HFF-Myc (cell line): ENCODE measurements around the gene WNT11.

Experiments
- DNase-seq: peaks from one replicate; pipeline ENCODE4 v3.0.0-alpha.2; 2011; ENCODE audit warnings: low read depth; ENCODE audit errors: extremely low read depth
- H3K4me3 ChIP-seq: replicated peaks from 2 replicates; pipeline ENCODE4 v1.5.1; 2011; ENCODE audit warnings: low read depth, mild to moderate bottlenecking, control low read depth, low read length
- TF ChIP-seq, protein P1 (sequence below): IDR thresholded peaks from 2 replicates; pipeline ENCODE4 v1.5.1; 2012; ENCODE audit warnings: mild to moderate bottlenecking, low read depth, low read length, control low read depth; ENCODE audit errors: missing control alignments

WNT11 gene

GRCh38 chr11:76197332-76197731, 9.0 kb downstream of the WNT11 start:
- H3K4me3 ChIP-seq, result no peak overlapping the region
- TF ChIP-seq, protein P1, sequence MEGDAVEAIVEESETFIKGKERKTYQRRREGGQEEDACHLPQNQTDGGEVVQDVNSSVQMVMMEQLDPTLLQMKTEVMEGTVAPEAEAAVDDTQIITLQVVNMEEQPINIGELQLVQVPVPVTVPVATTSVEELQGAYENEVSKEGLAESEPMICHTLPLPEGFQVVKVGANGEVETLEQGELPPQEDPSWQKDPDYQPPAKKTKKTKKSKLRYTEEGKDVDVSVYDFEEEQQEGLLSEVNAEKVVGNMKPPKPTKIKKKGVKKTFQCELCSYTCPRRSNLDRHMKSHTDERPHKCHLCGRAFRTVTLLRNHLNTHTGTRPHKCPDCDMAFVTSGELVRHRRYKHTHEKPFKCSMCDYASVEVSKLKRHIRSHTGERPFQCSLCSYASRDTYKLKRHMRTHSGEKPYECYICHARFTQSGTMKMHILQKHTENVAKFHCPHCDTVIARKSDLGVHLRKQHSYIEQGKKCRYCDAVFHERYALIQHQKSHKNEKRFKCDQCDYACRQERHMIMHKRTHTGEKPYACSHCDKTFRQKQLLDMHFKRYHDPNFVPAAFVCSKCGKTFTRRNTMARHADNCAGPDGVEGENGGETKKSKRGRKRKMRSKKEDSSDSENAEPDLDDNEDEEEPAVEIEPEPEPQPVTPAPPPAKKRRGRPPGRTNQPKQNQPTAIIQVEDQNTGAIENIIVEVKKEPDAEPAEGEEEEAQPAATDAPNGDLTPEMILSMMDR, result no peak
- DNase-seq, result no peak

GRCh38 chr11:76196849-76197248, 9.5 kb downstream of the WNT11 start:
- TF ChIP-seq, protein P1, result no peak
- no peak for DNase-seq
- H3K4me3 ChIP-seq, result no peak overlapping the region

DNA sequence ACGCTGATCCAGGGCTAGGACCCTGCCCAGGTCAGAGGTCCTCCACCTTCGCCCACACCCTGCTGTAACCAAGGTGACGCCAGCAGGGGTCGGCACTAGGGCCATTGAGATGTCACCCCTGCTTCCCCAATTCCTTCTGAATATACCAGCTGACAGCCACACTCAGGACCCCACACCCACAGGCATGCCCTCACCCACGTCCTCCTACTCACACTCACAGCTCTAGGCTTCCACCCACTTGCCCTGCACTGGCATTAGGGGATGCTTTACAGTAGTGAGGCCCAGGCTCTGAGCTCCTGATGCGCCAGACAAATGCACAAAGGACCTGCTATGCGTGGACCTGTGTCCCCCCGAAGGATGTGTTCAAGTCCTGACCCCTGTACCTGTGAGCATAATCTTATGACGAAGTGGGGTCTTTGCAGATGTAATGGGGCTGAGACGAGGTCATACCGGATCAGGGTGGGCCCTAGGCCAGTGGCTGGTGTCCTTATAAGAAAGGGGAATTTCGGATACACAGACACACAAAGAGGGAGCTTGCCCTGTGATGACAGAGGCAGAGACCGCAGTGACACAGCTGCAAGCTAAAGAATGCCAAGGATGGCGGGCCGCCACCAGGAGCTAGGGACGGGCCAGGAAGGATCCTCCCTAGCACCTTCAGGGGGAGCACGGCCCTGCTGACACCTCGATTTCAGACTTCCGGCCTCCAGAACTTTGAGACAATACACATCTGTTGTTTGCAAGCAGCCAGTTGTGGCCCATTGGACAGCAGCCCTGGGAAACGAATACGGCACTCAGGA, 11.2 kb downstream of the WNT11 start:
- no peak overlapping the region for H3K4me3 ChIP-seq
- no peak for DNase-seq
- TF ChIP-seq, protein P1, result no peak

DNA sequence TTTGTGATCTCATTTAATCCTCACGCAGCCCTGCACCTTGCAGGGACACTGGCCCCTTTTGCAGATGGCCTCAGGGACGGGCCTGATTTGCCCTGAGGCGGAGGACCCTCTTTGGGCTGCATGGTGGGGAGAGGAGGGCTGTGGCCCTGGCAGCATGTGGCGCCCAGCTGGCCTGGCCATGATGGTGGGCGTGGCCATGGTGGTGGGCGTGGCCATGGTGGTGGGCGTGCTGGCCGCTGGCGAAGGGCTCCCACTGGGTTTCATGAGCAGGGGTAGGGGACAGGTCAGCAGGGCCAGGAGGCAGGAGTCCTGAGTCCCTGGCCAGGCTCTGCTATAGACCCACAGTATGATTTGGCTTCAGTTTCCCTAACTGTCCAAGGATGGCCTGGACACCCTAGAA, 13.1 kb downstream of the WNT11 start:
- DNase-seq, result no peak
- H3K4me3 ChIP-seq, result no peak overlapping the region
- TF ChIP-seq, protein P1, result no peak

DNA sequence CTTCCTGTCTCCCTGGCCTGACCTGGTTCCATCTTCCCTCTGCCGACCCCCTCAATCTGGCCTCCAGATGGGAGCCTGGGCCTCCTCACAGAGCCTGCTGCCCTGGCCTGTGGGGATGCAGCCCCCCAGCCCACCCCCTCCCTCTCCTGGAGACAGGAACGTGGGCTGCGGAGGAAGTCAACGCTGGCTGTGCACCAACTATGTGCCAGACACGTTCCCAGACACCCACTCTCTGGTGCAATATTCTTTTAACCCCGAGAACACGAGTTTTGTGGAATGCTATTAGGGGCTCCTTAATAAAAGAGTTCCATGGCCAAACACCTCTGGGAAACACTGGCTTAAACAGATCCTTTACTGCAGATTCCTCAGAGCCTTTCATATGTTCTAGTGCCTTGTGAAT, 15.9 kb downstream of the WNT11 start:
- no peak overlapping the region for H3K4me3 ChIP-seq
- TF ChIP-seq, protein P1, result no peak
- peak; percentile 90 for DNase-seq

DNA sequence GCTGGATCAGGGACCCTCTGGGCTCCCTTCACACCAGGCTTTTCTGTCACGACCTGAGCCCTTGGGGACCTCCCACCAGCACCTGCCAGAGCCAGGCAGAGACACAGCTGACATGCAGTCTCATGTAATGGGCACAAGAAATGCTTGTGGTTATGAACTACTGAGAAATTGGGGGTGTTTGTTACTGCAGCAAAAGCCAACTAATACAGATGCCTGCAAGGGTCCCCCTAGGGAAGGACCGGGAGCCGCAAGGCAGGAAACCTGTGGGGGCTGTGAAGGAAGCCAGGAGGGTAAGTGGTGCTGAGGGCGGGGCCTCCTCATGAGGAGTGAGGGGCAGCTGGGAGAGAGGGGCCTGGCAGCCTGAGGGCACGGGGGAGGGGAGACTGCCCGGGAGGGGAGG, 16.6 kb downstream of the WNT11 start:
- no peak overlapping the region for H3K4me3 ChIP-seq
- TF ChIP-seq, protein P1, result no peak
- DNase-seq, result no peak

DNA sequence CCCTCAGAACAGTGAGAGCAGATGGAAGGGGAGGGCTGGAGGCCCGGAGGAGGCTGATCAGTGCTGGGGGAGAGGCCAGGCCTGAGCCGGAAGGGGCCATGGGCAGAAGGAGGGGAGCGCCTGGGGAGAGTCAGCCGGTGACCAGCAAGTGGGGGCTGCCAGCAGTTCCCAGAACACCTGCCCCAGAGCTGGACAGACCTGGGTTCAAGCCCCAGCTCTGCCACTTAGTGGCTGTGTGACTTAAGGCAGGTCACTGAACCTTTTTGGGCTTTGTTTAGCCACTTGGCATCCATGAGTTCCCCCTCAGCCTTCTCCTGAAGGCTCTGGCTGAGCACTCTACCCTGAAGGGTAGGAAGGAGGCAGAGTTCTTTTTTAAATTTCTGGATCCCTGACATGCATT, 17.4 kb downstream of the WNT11 start:
- no peak overlapping the region for H3K4me3 ChIP-seq
- TF ChIP-seq, protein P1, result no peak
- no peak for DNase-seq
